B cell (primary cell): ENCODE measurements around the gene NAB2. TPM values are rescaled to one million over a fixed set of nuclear protein-coding genes. Genes with fewer than 3 reads are reported as not detected.
"Not testable (repeated sequence)": the region's sequence is repeated elsewhere in the genome, so short reads cannot be mapped to it uniquely, and the experiment has no call there.

Experiments
- ATAC-seq: fragments of 200-7000 bp; cut with Tn5 transposase; one replicate; pipeline ENCODE4 v1.10.0; 2021; ENCODE audit warnings: low read depth, mild to moderate bottlenecking, moderate number of reproducible peaks, moderate library complexity
- CTCF ChIA-PET: fragments of 350-600 bp; sonication (Branson Sonifier 250); formaldehyde crosslinking; loops from one replicate; lab custom pipeline; 2021; ENCODE audit warnings: antibody characterized with exemption, inconsistent platforms; lab: Charles Lee
- POLR2A ChIA-PET: fragments of 350-600 bp; sonication (Branson Sonifier 250); formaldehyde crosslinking; loops from one replicate; lab custom pipeline; 2021; ENCODE audit warnings: antibody characterized with exemption; lab: Charles Lee
- DNase-seq: peaks from one replicate; pipeline ENCODE4 v3.0.0; 2013
- H2AFZ ChIP-seq: 2 replicates; pipeline ENCODE4 v1.6.1; 2012; ENCODE audit warnings: mild to moderate bottlenecking, low read depth, low read length; ENCODE audit not compliant: insufficient read depth, poor library complexity, severe bottlenecking
- H3K27ac ChIP-seq, 2 donors: 1 replicate in 1 of 2; 2 replicates in 1 of 2; pipeline ENCODE4 v1.5.1; 2012 to 2013; ENCODE audit warnings: low read length in 2 of 2, mild to moderate bottlenecking in 2 of 2, moderate library complexity in 1 of 2
- H3K27me3 ChIP-seq, 4 experiments: fragments of 200-600 bp in 1 of 4; sonication (generic) in 1 of 4; replicated peaks in 1 of 4; 1 replicate in 2 of 4; 2 replicates in 2 of 4; pipeline versions ENCODE4 v1.6.1 to v1.7.0; 2013 to 2016; ENCODE audit warnings: low read length in 3 of 4, mild to moderate bottlenecking in 2 of 4, mixed read lengths in 1 of 4, moderate library complexity in 1 of 4; ENCODE audit not compliant: insufficient read depth in 4 of 4, control insufficient read depth in 3 of 4; ENCODE audit errors: control extremely low read depth in 1 of 4
- H3K36me3 ChIP-seq, 2 experiments: replicated peaks in 1 of 2; 1 replicate in 1 of 2; 2 replicates in 1 of 2; pipeline versions ENCODE4 v1.6.1 to v1.7.1; 2013; ENCODE audit warnings: low read length in 1 of 2; ENCODE audit not compliant: insufficient read depth in 2 of 2, control insufficient read depth in 1 of 2; ENCODE audit errors: control extremely low read depth in 1 of 2, extremely low read depth in 1 of 2
- H3K4me1 ChIP-seq, 2 donors: fragments of 200-600 bp in 1 of 2; sonication (generic) in 1 of 2; 1 replicate in 1 of 2; 2 replicates in 1 of 2; pipeline versions ENCODE4 v1.5.1 to v1.6.1; 2013 to 2017; ENCODE audit warnings: low read length in 2 of 2; ENCODE audit not compliant: control insufficient read depth in 2 of 2, insufficient read depth in 2 of 2
- H3K4me2 ChIP-seq: replicated peaks from 2 replicates; pipeline ENCODE3; 2012; ENCODE audit warnings: mild to moderate bottlenecking, low read depth, low read length; ENCODE audit not compliant: poor library complexity, severe bottlenecking
- H3K4me3 ChIP-seq, 5 experiments: fragments of 200-600 bp in 1 of 5; sonication (generic) in 1 of 5; 1 replicate in 3 of 5; 2 replicates in 2 of 5; pipeline versions ENCODE4 v1.5.1 to v1.7.0; 2011 to 2016; ENCODE audit warnings: low read length in 4 of 5, mild to moderate bottlenecking in 4 of 5, low read depth in 2 of 5, control low read depth in 1 of 5, moderate library complexity in 1 of 5; ENCODE audit not compliant: insufficient read depth in 1 of 5; ENCODE audit errors: control extremely low read depth in 1 of 5, extremely low read depth in 1 of 5
- H3K79me2 ChIP-seq: fragments of 200-600 bp; sonication (generic); one replicate; pipeline ENCODE4 v1.6.0; 2016; ENCODE audit warnings: low read length; ENCODE audit not compliant: control insufficient read depth, insufficient read depth
- H3K9ac ChIP-seq: fragments of 200-600 bp; sonication (generic); 2 replicates; pipeline ENCODE4 v1.6.1; 2017; ENCODE audit warnings: mild to moderate bottlenecking, low read length, moderate library complexity
- H3K9me3 ChIP-seq, 3 donors: one replicate each; pipeline versions ENCODE4 v1.6.1 to v1.7.1; 2013; ENCODE audit warnings: low read length in 2 of 3; ENCODE audit not compliant: control insufficient read depth in 2 of 3, insufficient read depth in 1 of 3; ENCODE audit errors: control extremely low read depth in 1 of 3
- H4K20me1 ChIP-seq: 2 replicates; pipeline ENCODE4 v1.6.0; 2012; ENCODE audit warnings: mild to moderate bottlenecking, low read length; ENCODE audit not compliant: insufficient read depth, control insufficient read depth, poor library complexity, severe bottlenecking
- H3K27ac Mint-ChIP-seq: one replicate; pipeline ENCODE4 v1.8.0; 2021; ENCODE audit warnings: mixed read lengths
- H3K27me3 Mint-ChIP-seq: one replicate; pipeline ENCODE4 v1.8.0; 2021; ENCODE audit warnings: mixed read lengths
- H3K4me1 Mint-ChIP-seq: one replicate; pipeline ENCODE4 v1.8.0; 2021; ENCODE audit warnings: mixed read lengths
- H3K4me3 Mint-ChIP-seq: one replicate; pipeline ENCODE4 v1.8.0; 2021; ENCODE audit warnings: mixed read lengths
- H3K9me3 Mint-ChIP-seq: one replicate; pipeline ENCODE4 v1.8.0; 2022; ENCODE audit warnings: mixed read lengths; ENCODE audit not compliant: insufficient read depth
- CTCF ChIP-seq: fragments of 200-600 bp; IDR thresholded peaks from one replicate; pipeline ENCODE4 v1.8.0; 2022; ENCODE audit warnings: antibody characterized with exemption, mild to moderate bottlenecking
- EZH2 ChIP-seq: IDR thresholded peaks from 2 replicates; pipeline ENCODE4 v1.6.1; 2012; ENCODE audit warnings: borderline replicate concordance, low read depth, mild to moderate bottlenecking, moderate library complexity, low read length; ENCODE audit not compliant: insufficient read depth, poor library complexity, severe bottlenecking
- WGBS: methylation state at CpG from one replicate; pipeline ENCODE4 v1.1.5; 2013; ENCODE audit warnings: missing lambda C conversion rate; ENCODE audit not compliant: insufficient coverage; 5-methylcytosine and 5-hydroxymethylcytosine counted together
- intact Hi-C: fragments of 100-400 bp; cut with micrococcal nuclease; formaldehyde crosslinking; loops from one replicate; pipeline ENCODE4 v1.10.0; 2022
- polyA plus RNA-seq: library from polyadenylated mRNA; depleted of rRNA; stranded (reverse); fragments of >200 nt; gene quantifications from 2 replicates; pipeline ENCODE4 v1.2.3, GENCODE V29; 2012
- total RNA-seq, 2 donors: library from RNA; stranded (reverse); fragments of 120-200 nt in 1 of 2; gene quantifications; 1 replicate in 1 of 2; 2 replicates in 1 of 2; pipeline versions ENCODE4 v1.2.3 to v1.2.4, GENCODE V29; 2013 to 2022

NAB2 gene
- total and polyA plus RNA-seq, 2 donors (not counting 1 experiment from before 2014, with no cell fraction given) = 6.7 to 52.1 TPM

GRCh38 chr12:57051011-57051410, 37.9 kb upstream of the NAB2 start:
- H3K4me1 Mint-ChIP-seq = peaks cover 30% of the 10 kb centered on the region
- H3K9me3 Mint-ChIP-seq = no peaks in the 10 kb centered on the region
- TF ChIP-seq EZH2 (no peak), CTCF (no peak)
- ATAC-seq (no peak), DNase-seq (no peak)
- POLR2A ChIA-PET = no interaction called here
- H3K4me3 Mint-ChIP-seq = no peak overlapping the region
- H3K27ac Mint-ChIP-seq = no peak overlapping the region
- CTCF ChIA-PET = interaction anchor here (0.8 to 1.4 kb wide), 4 partner anchors 11 to 61 kb away, joined by 3 to 8 read pairs (median 4); no protein-coding TSS in a partner anchor
- Histone ChIP-seq H2AFZ (no peak overlapping the region), H3K9me3 (no peaks in the 10 kb centered on the region), H3K27ac (no peak overlapping the region), H3K79me2 (no peaks in the 10 kb centered on the region), H3K4me1 (peaks cover 18 to 30% of the 10 kb centered on the region in 2 donors), H3K9ac (no peak overlapping the region), H3K4me3 (no peak overlapping the region), H3K27me3 (no peaks in the 10 kb centered on the region), H4K20me1 (no peaks in the 10 kb centered on the region), H3K4me2 (no peak overlapping the region), H3K36me3 (no peaks in the 10 kb centered on the region)
- no CpG with 5 or more reads among the region's 1 CpG for WGBS
- H3K27me3 Mint-ChIP-seq = no peaks in the 10 kb centered on the region
- intact Hi-C loops = no loop called here

DNA sequence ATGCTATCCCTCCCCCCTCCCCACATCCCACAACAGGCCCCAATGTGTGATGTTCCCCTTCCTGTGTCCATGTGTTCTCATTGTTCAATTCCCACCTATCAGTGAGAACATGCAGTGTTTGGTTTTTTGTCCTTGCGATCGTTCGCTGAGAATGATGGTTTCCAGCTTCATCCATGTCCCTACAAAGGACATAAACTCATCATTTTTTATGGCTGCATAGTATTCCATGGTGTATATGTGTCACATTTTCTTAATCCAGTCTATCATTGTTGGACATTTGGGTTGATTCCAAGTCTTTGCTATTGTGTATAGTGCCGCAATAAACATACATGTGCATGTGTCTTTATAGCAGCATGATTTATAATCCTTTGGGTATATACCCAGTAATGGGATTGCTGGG, 35.8 kb upstream of the NAB2 start:
- H3K9ac ChIP-seq, H3K27me3 Mint-ChIP-seq, POLR2A ChIA-PET, ATAC-seq, H2AFZ ChIP-seq, H3K9me3 Mint-ChIP-seq, CTCF ChIA-PET, intact Hi-C loops, H3K36me3 ChIP-seq, DNase-seq, H3K79me2 ChIP-seq, H3K4me2 ChIP-seq, H3K4me3 ChIP-seq, H3K27ac Mint-ChIP-seq, H3K4me3 Mint-ChIP-seq, H4K20me1 ChIP-seq, H3K27me3 ChIP-seq, H3K27ac ChIP-seq, H3K9me3 ChIP-seq: not testable (repeated sequence)
- H3K4me1 ChIP-seq = peaks cover 14 to 22% of the 10 kb centered on the region in 2 donors
- peaks cover 28% of the 10 kb centered on the region for H3K4me1 Mint-ChIP-seq
- WGBS = no CpG with 5 or more reads among the region's 4 CpGs

DNA sequence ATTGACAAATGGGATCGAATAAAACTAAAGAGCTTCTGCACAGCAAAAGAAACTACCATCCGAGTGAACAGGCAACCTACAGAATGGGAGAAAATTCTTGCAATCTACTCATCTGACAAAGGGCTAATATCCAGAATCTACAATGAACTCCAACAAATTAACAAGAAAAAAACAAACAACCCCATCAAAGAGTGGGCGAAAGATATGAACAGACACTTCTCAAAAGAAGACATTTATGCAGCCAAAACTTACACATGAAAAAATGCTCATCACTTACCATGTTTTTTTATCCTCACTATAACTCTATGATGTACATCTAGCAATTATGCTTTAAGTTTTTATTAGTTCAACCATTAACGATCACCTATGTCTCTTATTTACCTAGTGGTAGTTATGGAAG, 35.0 kb upstream of the NAB2 start:
- H3K4me1 Mint-ChIP-seq = peaks cover 34% of the 10 kb centered on the region
- CTCF ChIA-PET, H3K4me2 ChIP-seq, H2AFZ ChIP-seq, H3K27me3 Mint-ChIP-seq, H3K4me3 Mint-ChIP-seq, H3K36me3 ChIP-seq, POLR2A ChIA-PET, H3K9me3 ChIP-seq, DNase-seq, H3K4me3 ChIP-seq, ATAC-seq, H3K27ac ChIP-seq, H4K20me1 ChIP-seq, H3K27ac Mint-ChIP-seq, H3K79me2 ChIP-seq, H3K9ac ChIP-seq, H3K9me3 Mint-ChIP-seq, intact Hi-C loops, H3K27me3 ChIP-seq: not testable (repeated sequence)
- WGBS = 94% methylated on average over 2 of the region's 4 CpGs
- peaks cover 22 to 27% of the 10 kb centered on the region in 2 donors for H3K4me1 ChIP-seq
